Thyroid gland (tissue), 4 donors: ENCODE data around the gene SALL4.

Source experiments
- CTCF ChIP-seq, 6 experiments: fragments of 200-600 bp in 3 of 6; fragments of 450-650 bp in 3 of 6; sonication (generic) in 3 of 6; IDR thresholded peaks; one replicate each; pipeline ENCODE4 v1.5.1; 2016 to 2019; ENCODE audit warnings: antibody characterized with exemption in 6 of 6, mild to moderate bottlenecking in 2 of 6, inconsistent platforms in 1 of 6, moderate library complexity in 1 of 6
- POLR2A ChIP-seq, 2 donors: fragments of 450-650 bp; IDR thresholded peaks; one replicate each; pipeline ENCODE4 v1.6.1; 2017; ENCODE audit warnings: antibody characterized with exemption in 2 of 2, mild to moderate bottlenecking in 2 of 2, moderate library complexity in 1 of 2

- TF ChIP-seq CTCF (IDR thresholded peaks at IDR 0.05) (no peak), POLR2A (IDR thresholded peaks at IDR 0.05) (no peak)
Measured at GRCh38 chr20:51769976-51770615, 32.2 kb downstream of the SALL4 start.
